ENCODE data around the gene CAST.

GRCh38 chr5:96675882-96676281 is 13.7 kb downstream of the CAST start:
- TF ChIP-seq TAF1 (IDR thresholded peaks at IDR 0.05; ENCODE audit: borderline replicate concordance, low read depth, low read length) (no peak), POLR2AphosphoS5 (IDR thresholded peaks at IDR 0.05; ENCODE audit: low read depth, low read length) (no peak)
